Retina (tissue), 1 donor: ENCODE results near the gene ITGAL.
A peak's percentile ranks its signal among the peaks of the same experiment; 100 is the strongest.
"Not testable (repeated sequence)": the region's sequence is repeated elsewhere in the genome, so short reads cannot be mapped to it uniquely, and the experiment has no call there.

Experiments
- DNase-seq: peaks from one replicate; pipeline ENCODE4 v3.0.0-alpha.2; 2016

Gene ITGAL

GRCh38 chr16:30526823-30527634 lies 54.5 kb downstream of the ITGAL start:
- DNase-seq = peak; percentile 99

GRCh38 chr16:30527635-30528178 lies 55.2 kb downstream of the ITGAL start:
- DNase-seq = no peak

- DNase-seq = no peak
Measured at GRCh38 chr16:30528799-30529457, 56.4 kb downstream of the ITGAL start.

GRCh38 chr16:30530163-30531037 lies 57.9 kb downstream of the ITGAL start:
- DNase-seq = no peak

GRCh38 chr16:30532285-30533145 lies 60.0 kb downstream of the ITGAL start:
- no peak for DNase-seq

- DNase-seq = no peak
Measured at GRCh38 chr16:30533146-30533522, 60.6 kb downstream of the ITGAL start.

GRCh38 chr16:30533748-30534367 lies 61.3 kb downstream of the ITGAL start:
- DNase-seq = no peak

GRCh38 chr16:30534368-30535105 lies 62.0 kb downstream of the ITGAL start, which contains the start of gene ZNF747:
ZNF747 (minus strand) TSS chr16:30534858; CDS start chr16:30534679, 179 bp downstream.
- peak; percentile 95 for DNase-seq

GRCh38 chr16:30535106-30535776 lies 62.7 kb downstream of the ITGAL start:
- no peak for DNase-seq

- peak; percentile 78 for DNase-seq
Measured at GRCh38 chr16:30535777-30536190, 63.2 kb downstream of the ITGAL start.

GRCh38 chr16:30536391-30537024 lies 64.0 kb downstream of the ITGAL start:
- not testable (repeated sequence) for DNase-seq

GRCh38 chr16:30539000-30539964 lies 66.7 kb downstream of the ITGAL start:
- DNase-seq = no peak

- not testable (repeated sequence) for DNase-seq
Measured at GRCh38 chr16:30539986-30540526, 67.5 kb downstream of the ITGAL start.

- not testable (repeated sequence) for DNase-seq
Measured at GRCh38 chr16:30540916-30541464, 68.4 kb downstream of the ITGAL start.

- no peak for DNase-seq
Measured at GRCh38 chr16:30541502-30542329, 69.2 kb downstream of the ITGAL start.

GRCh38 chr16:30543067-30543466 lies 70.5 kb downstream of the ITGAL start:
- no peak for DNase-seq

GRCh38 chr16:30546115-30546514 lies 73.6 kb downstream of the ITGAL start:
- DNase-seq = no peak
